GM18498 (cell line): Measurements from ENCODE around the gene GJA8.
"Not testable (repeated sequence)": the region's sequence is repeated elsewhere in the genome, so short reads cannot be mapped to it uniquely, and the experiment has no call there.

Experiments used
- ATAC-seq: cut with Tn5 transposase; IDR thresholded peaks from one replicate; pipeline ENCODE4 v1.9.1; 2021; ENCODE audit warnings: mild to moderate bottlenecking, moderate library complexity; ENCODE audit not compliant: unreplicated experiment

Gene GJA8

DNA sequence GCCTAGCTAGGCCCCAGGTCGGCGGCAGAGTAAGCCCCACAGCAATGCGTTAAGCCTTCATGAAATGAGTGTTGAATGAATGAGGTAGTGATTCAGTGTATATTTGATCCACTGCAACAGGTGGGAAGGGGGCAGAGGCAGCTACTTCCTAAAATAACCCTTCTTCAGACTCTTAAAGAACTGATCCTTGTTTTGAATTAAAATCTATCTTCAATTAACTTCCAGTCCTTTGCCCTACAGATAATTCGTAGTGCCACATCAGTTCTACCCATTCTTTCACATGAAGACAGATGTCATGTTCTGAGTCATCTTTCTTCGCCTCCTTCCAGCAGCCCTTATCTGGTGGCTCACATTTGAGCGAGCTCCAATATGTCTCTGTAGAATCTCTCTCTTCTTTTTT, 24.6 kb downstream of the GJA8 start:
- not testable (repeated sequence) for ATAC-seq

DNA sequence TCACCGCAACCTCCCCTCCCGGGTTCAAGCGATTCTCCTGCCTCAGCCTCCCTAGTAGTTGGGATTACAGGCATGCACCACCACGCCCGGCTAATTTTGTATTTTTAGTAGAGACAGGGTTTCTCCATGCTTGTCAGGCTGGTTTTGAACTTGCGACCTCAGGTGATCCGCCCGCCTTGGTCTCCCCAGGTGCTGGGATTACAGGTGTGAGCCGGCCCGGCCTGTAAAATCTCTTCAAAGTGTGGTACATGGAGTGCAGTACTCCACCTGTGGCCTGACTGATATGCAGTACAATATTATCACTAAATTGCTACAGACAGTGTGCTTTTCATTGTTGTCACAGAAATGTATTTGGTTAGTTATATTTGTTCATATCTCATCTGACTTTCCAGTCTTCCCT, 25.1 kb downstream of the GJA8 start:
- ATAC-seq, result not testable (repeated sequence)

DNA sequence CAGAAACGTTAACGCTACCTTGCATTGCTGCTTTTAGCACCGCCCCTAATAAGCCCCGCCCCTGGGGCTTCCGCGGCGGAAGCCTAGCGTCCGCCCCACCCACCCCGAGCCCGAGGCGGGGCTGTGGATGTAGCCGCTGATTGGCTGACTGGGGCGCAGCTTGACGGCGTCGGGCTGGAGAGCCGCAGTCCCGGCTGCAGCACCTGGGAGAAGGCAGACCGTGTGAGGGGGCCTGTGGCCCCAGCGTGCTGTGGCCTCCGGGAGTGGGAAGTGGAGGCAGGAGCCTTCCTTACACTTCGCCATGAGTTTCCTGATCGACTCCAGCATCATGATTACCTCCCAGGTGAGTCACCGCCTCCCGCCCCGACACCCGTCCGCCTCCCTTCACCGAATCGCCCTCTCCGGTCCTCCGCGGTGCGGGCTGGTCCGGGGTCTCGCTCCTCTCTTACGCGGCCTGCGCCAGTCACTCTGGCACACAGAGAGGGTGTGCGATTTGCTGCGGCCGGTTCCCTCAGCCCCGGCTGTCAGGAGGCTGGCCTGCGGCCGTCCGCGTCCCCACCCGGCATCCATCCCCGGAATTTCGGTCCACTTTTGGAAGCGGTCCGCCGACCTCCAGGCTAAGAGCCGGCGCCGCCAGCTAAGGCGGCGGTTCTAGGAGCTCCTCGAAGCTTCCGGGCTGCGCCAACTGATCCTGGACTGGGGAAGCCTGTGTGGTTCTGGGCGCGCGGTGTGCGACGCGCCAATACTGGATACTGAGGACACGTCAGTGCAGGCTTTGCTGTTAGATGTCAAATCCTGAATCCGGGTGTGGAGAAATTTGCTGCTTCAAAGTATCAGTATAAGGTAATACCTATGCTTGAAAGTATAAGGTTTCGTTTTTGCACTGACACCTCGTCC, 25.9 kb downstream of the GJA8 start, which contains the start of gene GPR89B:
Gene GPR89B (plus strand): TSS at position 185 of the 897 bp plus-strand sequence. CDS start 117 bp downstream, at position 302.
- peak; percentile 97 for ATAC-seq

DNA sequence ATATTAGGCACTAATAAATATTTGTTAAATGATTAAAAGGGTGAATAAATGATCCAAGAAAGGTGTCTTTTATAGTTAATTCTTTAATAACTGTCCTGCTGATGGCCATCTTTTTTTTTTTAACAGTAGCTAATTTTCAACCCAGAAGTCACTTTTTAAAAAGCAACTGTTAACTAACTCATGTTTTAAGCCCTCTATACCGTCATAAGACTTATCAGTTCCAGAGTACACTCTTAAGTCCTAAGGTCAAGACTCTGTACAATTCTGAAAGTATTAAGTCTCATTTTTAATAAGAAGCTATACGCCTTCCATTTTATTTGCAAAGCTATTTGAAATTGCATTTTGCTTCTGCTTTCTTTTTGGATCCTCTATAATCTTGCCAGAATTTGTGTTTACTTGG, 28.5 kb downstream of the GJA8 start:
- ATAC-seq, result not testable (repeated sequence)

DNA sequence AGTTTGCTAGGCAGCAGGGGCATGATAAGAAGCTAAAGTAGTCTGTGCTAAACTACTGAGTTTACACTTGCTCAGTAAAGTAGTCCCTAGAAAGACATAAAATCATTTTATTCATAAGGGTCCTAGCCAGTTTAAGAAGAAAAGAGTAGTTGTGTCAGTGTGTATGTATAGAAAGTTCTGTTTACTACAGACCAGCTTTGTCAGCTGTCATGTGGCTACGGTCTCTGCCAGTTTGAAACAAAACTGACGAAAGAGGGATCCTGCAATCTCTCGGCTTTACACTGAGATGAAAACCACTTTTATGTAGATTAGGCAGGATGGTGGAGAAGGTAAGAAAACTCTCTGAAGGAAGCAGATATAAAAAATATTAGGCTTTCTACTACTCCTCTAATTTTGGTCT, 32.7 kb downstream of the GJA8 start:
- ATAC-seq, result not testable (repeated sequence)

DNA sequence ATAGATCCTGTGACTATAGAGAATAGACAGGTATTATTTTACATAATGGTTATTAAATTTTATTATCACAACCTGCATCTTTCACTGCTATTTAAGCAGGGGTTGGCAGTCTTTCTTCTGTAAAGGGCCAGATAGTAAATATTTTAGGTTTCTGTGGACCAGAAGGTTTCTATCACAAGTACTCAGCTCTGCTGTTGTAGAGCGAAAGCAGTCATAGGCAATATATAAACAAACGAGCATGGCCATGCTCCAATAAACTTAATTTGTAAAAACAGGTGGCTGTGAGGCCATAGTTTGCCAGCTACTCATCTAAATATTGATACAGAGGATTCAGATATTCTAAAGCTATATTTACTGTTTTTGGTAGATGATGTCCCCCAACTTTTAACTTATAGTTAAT, 37.9 kb downstream of the GJA8 start:
- ATAC-seq, result not testable (repeated sequence)

DNA sequence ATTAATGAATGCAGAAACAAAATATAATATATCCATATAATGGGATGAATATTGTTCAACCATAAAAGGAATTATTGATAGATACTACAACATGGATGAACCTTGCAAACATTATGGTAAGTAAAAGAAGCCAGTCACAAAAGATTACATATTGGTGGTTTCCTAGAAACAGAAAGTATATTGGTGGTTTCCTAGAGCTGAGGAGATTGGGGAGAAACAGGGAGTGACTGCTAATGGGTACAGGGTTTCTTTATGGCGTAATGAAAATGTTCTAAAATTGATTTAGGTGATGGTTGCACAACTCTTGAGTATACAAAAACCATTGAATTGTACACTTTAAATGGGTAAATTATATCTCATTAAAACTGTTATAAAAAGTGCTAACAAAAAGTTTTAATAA, 40.0 kb downstream of the GJA8 start:
- ATAC-seq, result not testable (repeated sequence)

DNA sequence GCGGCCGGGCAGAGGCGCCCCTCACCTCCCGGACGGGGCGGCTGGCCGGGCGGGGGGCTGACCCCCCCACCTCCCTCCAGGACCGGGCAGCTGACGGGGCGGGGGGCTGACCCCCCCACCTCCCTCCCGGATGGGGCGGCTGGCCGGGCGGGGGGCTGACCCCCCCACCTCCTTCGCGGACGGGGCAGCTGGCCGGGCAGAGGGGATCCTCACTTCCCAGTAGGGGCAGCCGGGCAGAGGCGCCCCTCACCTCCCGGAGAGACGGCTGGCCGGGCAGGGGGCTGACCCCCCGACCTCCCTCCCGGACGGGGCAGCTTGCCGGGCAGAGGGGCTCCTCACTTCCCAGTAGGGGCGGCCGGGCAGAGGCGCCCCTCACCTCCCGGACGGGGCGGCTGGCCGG, 46.9 kb downstream of the GJA8 start:
- ATAC-seq, result not testable (repeated sequence)
